ENCODE results near the gene HNF1A.

- TF ChIP-seq POLR2A (IDR thresholded peaks at IDR 0.05; ENCODE audit: low read depth, low read length), result peak; percentile 71; the same call in 1 of the 2 replicates
- TF ChIP-seq POLR2AphosphoS5 (IDR thresholded peaks at IDR 0.05; ENCODE audit: low read depth, low read length), result peak; percentile 64; the same call in 1 of the 2 replicates
- peak; percentile 70; the same call in 1 of the 2 replicates for TF ChIP-seq TAF1 (IDR thresholded peaks at IDR 0.05; ENCODE audit: borderline replicate concordance, low read depth, low read length)
These were observed 37.8 kb downstream of the HNF1A start, which contains the start of gene C12orf43 for GRCh38 chr12:121015825-121016766.
